Stimulated activated CD4-positive, alpha-beta T cell treated with anti-CD3 and anti-CD28 coated beads, Interleukin-12 subunit alpha, Interleukin-12 subunit beta, amount 100 ng/mL, for 4 hours (primary cell): ENCODE results near the gene TULP4.
"Not testable (repeated sequence)": the region's sequence is repeated elsewhere in the genome, so short reads cannot be mapped to it uniquely, and the experiment has no call there.

Experiments used
- DNase-seq: peaks from one replicate; pipeline ENCODE4 v3.0.0-alpha.2; 2020

The TULP4 gene

DNA sequence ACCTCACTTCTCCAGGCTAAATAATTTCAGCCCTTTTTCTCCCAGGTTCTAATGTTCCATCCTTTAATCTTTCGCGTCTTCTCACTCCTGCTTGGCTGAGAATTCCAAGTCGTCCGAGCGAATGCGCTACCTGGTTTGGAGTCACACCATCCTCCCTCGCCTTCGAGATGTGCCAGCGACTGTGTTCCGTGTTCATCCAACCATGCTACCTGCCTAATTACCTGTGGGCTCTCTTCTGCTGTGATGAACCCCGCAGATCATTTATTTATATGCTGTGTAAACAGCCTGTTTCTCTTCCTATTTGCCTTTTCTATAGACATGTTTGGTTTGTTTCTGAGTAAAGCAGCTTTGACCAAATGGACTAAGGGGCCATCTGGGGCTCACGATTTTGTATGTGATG is 164.1 kb downstream of the TULP4 start:
- no peak for DNase-seq

DNA sequence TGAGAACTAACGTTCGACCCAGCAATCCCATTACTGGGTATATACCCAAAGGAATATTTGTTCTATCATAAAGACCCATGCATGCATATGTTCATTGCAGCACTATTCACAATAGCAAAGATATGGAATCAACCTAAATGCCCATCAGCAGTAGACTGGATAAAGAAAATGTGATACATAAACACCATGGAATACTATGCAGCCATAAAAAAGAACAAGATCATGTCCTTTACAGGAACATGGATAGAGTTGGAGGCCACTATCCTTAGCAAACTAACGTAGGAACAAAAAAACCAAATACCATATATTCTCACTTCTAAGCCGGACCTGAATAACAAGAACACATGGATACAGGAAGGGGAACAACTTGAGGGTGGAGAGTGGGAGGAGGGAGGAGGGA is 165.5 kb downstream of the TULP4 start:
- DNase-seq, result not testable (repeated sequence)

DNA sequence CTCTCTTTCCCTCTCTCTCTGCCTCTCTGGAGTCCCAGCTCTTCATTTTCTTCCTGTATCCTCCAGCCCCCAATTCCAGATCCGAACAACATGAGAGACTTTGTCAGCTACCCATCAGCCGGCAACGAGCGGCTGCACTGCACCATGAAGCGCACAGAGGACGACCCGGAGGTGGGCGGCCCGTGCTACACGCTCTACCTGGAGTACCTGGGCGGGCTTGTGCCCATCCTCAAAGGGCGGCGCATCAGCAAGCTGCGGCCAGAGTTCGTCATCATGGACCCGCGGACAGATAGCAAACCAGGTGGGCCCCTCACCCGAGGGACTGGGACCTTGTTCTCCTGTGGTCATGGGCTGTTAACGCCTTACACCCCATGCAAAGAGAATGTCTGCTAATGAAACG is 168.7 kb downstream of the TULP4 start:
- DNase-seq, result no peak

DNA sequence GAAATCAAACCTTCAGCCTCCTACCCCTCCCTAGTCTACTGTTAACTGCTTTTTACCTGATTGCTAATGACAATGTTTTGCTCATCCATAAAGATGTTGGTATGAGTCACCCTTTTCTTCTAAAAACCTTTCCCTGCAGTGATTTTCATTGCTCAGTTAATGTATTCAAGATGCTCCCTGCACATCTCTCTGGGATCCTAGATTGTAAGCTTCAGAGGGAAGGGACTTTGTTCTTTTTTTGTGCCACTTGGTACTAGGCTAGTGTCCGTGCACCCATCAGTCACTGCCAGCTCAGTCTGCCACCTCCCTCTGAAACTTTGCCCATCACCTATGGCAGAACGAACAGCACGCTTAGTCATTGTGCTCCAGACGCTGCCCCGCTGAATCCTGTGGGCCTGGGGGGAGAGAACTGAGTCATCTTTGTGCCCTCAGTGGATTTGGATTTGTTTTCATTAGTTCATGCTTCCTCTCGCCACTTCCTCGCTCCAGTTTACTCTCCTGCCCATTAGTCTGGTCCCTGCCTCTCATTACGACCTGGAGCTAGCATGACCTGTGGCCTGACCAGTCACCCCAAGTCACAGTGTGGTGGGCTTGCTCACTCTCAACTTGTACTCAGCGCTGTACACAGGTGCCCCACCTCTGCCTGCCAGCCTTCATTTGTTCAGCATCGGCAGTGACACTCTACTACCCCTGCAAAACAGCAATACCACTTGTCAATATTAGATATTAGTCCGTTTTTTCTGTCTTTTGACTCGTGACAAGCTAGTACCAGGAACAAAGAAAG is 169.6 kb downstream of the TULP4 start:
- DNase-seq, result no peak

DNA sequence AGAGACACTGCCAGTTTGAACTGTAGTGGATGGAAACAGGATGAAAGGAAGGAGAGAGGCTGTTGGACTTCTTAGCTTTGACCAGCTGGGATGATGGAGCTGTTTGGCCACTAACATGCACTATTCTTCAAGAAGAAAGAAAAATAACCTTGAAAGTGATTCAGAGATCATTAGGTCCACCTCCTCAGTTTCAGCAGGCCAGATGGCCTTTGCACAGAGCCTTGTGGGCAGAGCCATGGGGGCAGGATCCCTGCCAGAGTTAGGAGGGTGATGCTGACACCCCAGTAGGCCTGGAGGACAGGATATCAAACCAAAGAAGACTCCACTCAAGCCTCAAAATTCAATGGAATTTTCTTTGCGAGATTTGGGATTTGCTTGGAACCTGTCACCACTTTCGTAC is 173.2 kb downstream of the TULP4 start:
- DNase-seq, result no peak

DNA sequence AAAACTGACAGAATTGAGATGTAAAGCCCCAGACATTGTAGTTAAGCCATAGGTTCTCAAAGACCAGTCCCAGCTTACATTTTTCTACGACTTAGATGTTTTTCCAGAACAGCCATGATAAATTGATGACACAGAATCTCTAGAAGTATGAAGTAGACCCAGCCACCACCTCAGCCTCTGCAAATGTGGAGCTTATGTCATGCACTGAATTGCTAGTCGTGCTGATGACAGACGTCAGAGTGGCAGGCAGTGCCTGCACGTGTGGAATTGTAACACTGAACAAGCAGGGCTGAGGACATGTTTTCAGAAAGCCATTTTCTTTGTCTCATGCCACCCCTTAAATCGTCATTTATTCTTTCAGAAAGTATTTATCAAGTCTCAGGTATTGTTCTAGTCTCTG is 175.2 kb downstream of the TULP4 start:
- no peak for DNase-seq

DNA sequence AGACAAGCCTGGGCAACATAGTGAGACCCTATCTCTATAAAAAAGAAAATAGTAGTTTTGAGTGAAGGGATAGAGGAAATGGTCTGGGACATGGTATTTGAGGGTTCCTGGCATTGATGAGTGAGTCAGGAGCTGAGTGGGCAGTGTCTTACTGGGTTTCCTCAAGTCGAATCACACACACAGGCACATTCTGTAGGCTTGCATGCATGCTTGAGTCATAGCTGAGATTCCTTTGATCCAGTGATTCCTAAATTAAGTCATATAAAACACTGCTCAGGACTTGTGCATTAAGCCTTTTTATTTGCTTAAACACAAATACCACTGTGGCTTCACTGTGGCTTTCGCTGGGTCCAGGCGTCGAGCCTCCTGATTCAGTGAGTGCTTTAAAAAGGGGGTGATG is 175.8 kb downstream of the TULP4 start:
- no peak for DNase-seq

DNA sequence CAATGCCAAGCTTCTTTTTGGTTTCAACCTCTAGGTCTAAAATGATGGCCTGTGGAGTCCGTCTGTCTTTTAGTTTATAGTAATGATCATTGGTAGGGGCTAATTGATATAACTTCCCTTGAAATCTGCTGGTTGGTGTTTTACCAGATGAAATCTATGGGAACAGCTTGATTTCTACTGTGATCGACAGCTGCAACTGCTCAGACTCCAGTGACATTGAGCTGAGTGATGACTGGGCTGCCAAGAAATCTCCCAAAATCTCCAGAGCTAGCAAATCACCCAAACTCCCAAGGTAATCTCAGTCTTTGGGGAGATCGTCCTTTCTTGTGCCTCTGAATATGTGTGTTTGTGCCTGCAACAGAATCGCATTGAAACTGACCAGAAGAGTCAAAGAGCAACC is 177.2 kb downstream of the TULP4 start:
- DNase-seq, result no peak

DNA sequence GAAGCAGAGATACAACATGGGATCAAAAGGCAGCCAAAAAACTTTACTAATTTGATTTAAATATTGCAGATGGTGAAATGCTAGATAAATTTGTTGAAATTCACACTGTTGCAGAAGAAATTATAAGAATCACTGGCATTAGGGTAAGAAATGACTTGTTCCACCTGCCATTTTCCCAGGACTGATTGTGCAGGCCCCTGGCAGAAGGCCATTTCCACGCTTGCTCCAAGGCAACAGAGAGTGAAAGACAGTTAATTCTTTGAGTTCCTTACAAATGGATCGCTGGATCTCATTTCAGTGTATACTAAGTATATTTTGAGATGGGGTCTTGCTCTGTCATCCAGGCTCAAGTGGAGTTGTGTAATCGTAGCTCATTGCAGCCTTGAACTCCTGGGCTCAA is 180.6 kb downstream of the TULP4 start:
- DNase-seq, result no peak

DNA sequence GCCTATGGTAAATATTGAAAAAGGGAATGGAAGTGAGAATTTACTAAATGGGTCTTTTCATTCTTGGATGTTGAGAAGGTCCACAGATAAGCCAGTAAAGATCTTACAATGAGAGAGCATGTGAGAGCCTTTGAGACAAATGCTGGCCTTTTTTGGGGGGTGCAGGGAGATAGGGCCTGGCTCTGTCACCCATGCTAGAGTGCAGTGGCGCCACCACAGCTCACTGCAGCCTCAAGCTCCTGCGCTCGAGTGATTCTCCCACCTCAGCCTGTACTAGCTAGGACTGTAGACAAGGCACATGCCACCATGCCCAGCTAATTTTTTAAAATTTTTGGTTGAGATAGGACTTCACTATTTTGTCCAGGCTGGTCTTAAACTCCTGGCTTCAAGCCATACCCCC is 184.4 kb downstream of the TULP4 start:
- DNase-seq, result no peak

DNA sequence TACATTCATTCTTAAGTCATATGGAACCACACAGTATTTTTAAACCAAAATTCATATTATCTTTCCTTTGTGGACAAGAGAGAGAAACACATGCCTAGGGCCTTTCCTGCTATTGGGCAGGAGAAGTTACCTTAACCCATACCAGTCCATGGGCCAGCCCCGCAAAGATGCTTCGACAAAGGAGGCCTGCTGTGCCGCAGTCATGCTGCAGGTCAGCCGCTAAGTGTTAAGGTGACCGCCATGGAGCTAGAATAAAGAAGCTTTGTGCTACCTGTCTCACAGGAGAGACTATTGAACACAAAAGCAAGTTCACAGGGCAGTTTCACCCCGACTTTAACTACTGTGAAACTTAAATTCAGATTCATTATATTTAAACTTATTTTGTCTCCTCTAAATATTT is 185.4 kb downstream of the TULP4 start:
- no peak for DNase-seq

DNA sequence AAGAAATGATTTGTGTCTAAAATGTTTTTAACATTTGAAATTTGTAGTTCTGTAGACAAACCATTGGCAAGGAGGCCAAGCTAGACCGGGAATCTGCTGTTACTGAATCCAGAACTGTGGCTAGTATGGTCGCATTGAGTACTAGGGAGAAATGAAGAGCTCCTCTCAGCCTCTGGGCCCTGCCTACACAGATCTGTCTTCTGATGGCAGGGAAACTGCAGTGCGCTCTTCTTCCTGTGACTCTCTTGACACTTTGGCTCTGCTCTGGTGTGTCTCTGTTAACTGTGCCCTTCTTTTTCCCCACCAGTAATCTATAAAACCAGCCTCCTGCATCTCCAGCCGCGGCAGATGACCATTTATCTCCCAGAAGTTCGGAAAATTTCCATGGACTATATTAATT is 186.1 kb downstream of the TULP4 start:
- DNase-seq, result no peak

DNA sequence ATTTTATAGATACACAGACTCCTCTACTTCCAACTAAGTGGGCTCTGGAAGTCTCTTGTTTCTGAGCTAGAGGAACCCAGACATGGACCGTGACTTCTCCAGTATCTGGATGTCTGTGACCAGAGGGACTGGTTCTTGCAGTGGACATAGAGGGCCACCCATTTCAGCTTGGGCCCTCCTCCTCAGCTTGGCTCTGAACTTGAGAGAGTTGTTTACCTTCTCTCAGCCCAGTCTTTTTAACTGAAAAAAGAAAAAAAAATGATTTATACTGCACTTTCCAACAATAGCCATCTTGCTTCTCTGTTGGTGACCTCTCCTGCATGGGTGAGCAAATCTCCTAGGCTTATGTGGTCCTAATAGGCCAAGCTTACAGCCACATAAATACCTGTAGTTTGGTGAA is 187.3 kb downstream of the TULP4 start:
- no peak for DNase-seq

DNA sequence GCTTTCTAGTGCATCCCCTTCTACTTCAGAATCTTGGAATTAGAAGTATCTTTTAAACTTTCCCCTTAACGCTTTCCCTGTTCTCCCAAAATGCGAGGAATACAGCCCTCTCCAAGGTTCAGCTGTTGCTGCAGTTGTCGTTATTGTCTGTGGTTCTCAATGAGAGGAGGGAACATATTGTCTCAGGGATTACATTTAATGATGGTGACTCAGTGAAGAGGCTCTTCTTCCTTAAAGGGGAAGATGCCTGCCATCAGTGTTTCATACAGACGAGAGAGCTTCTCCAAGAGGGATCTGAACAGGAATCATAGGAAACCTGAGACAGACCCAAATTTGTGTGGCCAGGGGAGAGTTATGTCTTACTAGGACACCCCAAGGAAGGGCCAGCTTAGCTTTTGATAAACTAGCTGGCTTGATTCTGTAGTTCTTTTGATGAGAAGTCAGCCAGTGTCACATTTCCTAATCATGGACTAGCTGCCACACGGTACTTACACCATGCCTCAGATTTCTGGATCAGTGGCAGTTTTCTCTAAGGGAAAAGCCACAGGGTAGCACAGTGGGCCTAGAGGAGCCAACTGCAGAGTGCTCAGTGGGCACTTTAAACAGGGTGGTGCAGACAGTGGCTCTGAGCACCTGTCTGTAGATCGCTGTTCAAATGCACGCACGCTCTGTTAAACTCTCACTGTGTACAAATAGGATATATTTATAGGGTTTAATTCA is 187.9 kb downstream of the TULP4 start:
- DNase-seq, result no peak

DNA sequence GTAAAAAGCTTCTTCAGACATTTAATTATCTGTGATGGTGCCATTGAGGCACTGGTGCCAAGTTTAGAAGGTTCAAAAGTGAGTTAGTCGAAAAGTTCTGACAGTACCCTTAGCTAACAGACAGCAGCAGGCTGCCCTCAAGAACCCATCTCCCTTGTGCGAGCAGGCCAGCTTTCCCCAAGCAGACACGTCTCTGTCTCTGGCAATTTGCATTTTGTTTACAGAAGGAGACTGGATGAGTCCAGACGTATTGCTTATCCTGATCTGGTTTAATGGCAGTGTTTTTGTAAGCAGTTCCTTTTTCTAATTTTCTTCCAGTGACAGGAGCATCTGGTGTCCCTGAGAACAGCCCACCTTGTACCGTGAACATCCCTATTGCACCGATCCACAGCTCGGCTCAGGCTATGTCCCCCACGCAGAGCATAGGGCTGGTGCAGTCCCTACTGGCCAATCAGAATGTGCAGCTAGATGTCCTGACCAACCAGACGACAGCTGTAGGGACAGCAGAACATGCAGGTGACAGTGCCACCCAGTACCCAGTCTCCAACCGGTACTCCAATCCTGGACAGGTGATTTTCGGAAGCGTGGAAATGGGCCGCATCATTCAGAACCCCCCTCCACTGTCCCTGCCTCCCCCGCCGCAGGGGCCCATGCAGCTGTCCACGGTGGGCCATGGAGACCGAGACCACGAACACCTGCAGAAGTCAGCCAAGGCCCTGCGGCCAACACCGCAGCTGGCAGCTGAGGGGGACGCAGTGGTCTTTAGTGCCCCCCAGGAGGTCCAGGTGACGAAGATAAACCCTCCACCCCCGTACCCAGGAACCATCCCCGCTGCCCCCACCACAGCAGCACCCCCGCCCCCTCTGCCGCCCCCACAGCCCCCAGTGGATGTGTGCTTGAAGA is 189.3 kb downstream of the TULP4 start:
- no peak for DNase-seq

DNA sequence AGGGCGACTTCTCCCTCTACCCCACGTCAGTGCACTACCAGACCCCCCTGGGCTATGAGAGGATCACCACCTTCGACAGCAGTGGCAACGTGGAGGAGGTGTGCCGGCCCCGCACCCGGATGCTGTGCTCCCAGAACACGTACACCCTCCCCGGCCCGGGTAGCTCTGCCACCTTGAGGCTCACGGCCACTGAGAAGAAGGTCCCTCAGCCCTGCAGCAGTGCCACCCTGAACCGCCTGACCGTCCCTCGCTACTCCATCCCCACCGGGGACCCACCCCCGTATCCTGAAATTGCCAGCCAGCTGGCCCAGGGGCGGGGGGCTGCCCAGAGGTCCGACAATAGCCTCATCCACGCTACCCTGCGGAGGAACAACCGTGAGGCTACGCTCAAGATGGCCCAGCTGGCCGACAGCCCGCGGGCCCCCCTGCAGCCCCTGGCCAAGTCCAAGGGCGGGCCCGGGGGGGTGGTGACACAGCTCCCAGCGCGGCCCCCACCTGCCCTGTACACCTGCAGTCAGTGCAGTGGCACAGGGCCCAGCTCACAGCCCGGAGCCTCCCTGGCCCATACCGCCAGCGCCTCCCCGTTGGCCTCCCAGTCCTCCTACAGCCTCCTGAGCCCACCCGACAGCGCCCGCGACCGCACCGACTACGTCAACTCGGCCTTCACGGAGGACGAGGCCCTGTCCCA is 190.1 kb downstream of the TULP4 start:
- no peak for DNase-seq

DNA sequence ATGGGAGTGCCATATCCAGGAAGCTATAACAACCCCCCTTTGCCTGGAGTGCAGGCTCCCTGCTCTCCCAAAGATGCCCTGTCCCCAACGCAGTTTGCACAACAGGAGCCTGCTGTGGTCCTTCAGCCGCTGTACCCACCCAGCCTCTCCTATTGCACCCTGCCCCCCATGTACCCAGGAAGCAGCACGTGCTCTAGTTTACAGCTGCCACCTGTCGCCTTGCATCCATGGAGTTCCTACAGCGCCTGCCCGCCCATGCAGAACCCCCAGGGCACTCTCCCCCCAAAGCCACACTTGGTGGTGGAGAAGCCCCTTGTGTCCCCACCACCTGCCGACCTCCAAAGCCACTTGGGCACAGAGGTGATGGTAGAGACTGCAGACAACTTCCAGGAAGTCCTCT is 191.0 kb downstream of the TULP4 start:
- DNase-seq, result no peak

DNA sequence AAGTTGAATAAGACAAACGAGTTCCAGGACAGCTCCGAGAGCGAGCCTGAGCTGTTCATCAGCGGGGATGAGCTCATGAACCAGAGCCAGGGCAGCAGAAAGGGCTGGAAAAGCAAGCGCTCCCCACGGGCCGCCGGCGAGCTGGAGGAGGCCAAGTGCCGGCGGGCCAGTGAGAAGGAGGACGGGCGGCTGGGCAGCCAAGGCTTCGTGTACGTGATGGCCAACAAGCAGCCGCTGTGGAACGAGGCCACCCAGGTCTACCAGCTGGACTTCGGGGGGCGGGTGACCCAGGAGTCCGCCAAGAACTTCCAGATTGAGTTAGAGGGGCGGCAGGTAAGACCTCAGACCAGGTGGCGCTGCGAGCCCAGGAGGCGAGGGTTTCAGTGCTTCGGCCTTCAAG is 191.6 kb downstream of the TULP4 start:
- no peak for DNase-seq

DNA sequence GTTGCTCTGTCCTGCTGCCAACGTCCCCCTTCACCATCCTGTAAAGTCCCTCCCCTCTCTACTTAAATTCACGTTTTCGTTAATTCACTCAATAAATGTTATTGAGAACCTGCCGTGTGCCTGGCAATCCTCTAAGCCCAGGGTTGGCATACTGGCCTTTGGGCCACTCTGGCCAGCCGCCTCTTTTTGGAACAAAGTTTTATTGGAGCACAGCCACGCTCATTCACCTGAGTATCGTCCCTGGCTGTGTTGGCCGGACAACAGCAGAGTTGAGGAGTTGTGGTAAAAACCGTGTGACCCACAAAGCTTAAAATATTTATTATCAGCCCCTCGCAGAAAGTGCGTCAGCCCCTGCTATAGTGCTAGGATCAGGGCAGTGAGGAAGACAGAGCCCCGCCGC is 192.9 kb downstream of the TULP4 start:
- DNase-seq, result no peak

DNA sequence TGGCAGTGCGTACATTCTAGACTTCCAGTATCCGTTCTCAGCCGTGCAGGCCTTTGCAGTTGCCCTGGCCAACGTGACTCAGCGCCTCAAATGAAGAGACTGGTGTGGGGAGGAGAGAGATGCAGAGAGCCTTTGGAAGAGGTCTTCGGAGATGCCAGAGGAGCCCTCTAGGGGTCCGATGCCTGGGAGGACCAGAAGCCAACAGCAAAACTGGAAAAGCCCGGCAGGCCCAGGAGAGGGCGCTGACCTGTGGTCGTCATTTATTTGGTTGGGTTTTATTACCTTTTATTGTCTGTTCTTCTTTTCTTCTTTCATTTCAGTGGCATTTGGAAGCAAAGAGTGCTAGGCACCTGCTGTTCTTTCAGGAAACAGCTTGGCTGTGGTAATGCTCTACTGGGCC is 194.3 kb downstream of the TULP4 start:
- DNase-seq, result no peak

DNA sequence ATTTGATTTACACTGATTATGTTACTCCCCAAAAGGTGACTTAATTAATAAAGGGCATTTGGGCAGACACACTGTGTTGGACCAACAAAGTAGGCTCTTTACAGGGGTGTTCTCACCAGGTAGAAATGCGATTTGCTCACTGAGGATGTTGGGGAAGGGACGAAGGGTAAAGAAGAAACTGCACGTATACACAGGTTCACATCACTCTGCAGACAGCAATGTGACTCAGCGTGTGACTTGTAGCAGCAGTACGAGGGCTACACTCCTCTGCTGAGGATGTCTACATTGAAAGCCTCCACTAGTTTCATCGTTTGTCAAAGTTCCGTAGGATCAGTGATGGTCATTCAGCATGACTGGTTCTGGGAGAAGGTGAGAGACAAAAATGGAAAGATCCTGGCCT is 194.9 kb downstream of the TULP4 start:
- DNase-seq, result no peak

DNA sequence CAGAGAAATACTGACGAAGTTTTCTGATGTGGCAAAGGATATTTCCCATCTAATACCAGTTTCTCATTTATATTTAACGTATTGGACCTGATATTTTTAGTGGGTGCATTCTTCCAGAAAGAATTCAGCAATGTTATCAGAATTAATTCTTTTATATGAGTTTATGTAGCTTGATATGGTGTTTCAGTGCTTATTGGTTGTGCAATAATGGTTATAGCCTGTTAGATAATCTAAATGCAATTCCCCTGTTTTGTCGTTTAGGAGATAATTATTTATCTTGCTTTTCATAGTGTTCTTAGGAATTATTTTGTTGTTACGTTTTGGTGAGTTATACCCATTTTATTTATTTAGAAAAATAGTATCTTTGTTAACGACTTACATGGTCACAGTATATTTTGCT is 196.2 kb downstream of the TULP4 start:
- DNase-seq, result no peak

DNA sequence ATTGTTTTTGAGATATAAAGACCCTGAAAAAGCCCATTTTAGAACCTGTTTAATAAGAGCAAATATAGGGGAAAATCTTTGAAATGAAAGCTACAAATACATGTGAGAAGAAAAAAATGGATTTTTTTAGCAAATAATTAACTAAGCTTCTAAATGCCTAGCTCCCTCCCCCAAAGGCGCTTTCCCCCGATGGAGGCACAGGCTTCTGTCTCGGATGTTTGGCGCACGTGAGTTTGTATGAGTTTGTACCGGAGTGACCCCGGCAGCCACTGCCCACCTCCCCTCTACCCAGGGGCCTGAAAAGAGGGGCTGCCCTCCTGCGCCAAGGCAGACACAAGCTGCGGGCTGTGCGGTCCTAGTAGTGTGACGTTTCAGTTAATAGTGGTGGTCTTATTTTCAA is 197.2 kb downstream of the TULP4 start:
- DNase-seq, result no peak
